Spleen (tissue), 11 donors: ENCODE data around the gene MYNN. TPM values are rescaled to one million over a fixed set of nuclear protein-coding genes. Genes with fewer than 3 reads are reported as not detected.

ENCODE experiments used
- DNase-seq: peaks from one replicate; pipeline ENCODE4 v3.0.0-alpha.2; 2020
- H3K27ac ChIP-seq, 8 donors: fragments of 200-600 bp; sonication (generic) in 7 of 8; 1 replicate in 4 of 8; 2 replicates in 4 of 8; pipeline versions ENCODE4 v1.5.0 to v1.8.0; 2016 to 2021; ENCODE audit warnings: inconsistent platforms in 4 of 8, mild to moderate bottlenecking in 4 of 8, moderate library complexity in 1 of 8
- H3K27me3 ChIP-seq, 7 donors: fragments of 200-600 bp; sonication (generic) in 6 of 7; replicated peaks in 1 of 7; 1 replicate in 4 of 7; 2 replicates in 3 of 7; pipeline versions ENCODE4 v1.5.0 to v1.8.0; 2016 to 2021; ENCODE audit warnings: inconsistent platforms in 3 of 7, mild to moderate bottlenecking in 1 of 7
- H3K36me3 ChIP-seq, 6 donors: fragments of 200-600 bp; sonication (generic) in 5 of 6; 1 replicate in 4 of 6; 2 replicates in 2 of 6; pipeline versions ENCODE4 v1.5.0 to v1.8.0; 2016 to 2021; ENCODE audit warnings: inconsistent platforms in 2 of 6
- H3K4me1 ChIP-seq, 6 donors: fragments of 200-600 bp; sonication (generic) in 5 of 6; 1 replicate in 3 of 6; 2 replicates in 3 of 6; pipeline versions ENCODE4 v1.5.0 to v1.8.0; 2016 to 2021; ENCODE audit warnings: inconsistent platforms in 3 of 6
- H3K4me3 ChIP-seq, 8 donors: fragments of 200-600 bp; sonication (generic) in 7 of 8; 1 replicate in 4 of 8; 2 replicates in 4 of 8; pipeline versions ENCODE4 v1.5.0 to v1.8.0; 2016 to 2021; ENCODE audit warnings: inconsistent platforms in 4 of 8, mild to moderate bottlenecking in 4 of 8, moderate library complexity in 2 of 8
- H3K9me3 ChIP-seq, 8 donors: fragments of 200-600 bp; sonication (generic) in 7 of 8; 1 replicate in 4 of 8; 2 replicates in 4 of 8; pipeline versions ENCODE4 v1.5.0 to v1.8.0; 2016 to 2021; ENCODE audit warnings: inconsistent platforms in 4 of 8
- CTCF ChIP-seq, 11 experiments: fragments of 200-600 bp in 7 of 11; fragments of 450-650 bp in 4 of 11; sonication (generic) in 4 of 11; IDR thresholded peaks in 8 of 11; conservative IDR thresholded peaks in 3 of 11; 1 replicate in 7 of 11; 2 replicates in 4 of 11; pipeline versions ENCODE4 v1.4.0 to v1.8.0; 2016 to 2021; ENCODE audit warnings: antibody characterized with exemption in 11 of 11, inconsistent platforms in 4 of 11, mild to moderate bottlenecking in 1 of 11
- POLR2A ChIP-seq, 3 donors: fragments of 450-650 bp; IDR thresholded peaks; one replicate each; pipeline ENCODE4 v1.5.1; 2017; ENCODE audit warnings: antibody characterized with exemption in 3 of 3, mild to moderate bottlenecking in 1 of 3
- POLR2AphosphoS5 ChIP-seq, 3 donors: sonication (generic); formaldehyde crosslinking; IDR thresholded peaks; one replicate each; pipeline ENCODE4 v1.5.1; 2017; ENCODE audit warnings: antibody characterized with exemption in 3 of 3
- WGBS, 5 donors: extraction: QIAGEN DNeasy Blood & Tissue Kit in 3 of 5; methylation state at CpG; one replicate each; pipeline versions ENCODE4 v1.1.5 to v1.1.7; 2013 to 2018; 5-methylcytosine and 5-hydroxymethylcytosine counted together
- intact Hi-C: fragments of 100-400 bp; cut with DNase I; formaldehyde crosslinking; loops from one replicate; pipeline ENCODE4 v1.15.0; 2023; ENCODE audit warnings: low total_unique reads
- polyA plus RNA-seq, 3 donors: library from polyadenylated mRNA; stranded (reverse); fragments of 200-250 nt; gene quantifications; one replicate each; pipeline ENCODE4 v1.2.1, GENCODE V29; 2013
- total RNA-seq, 7 donors: library from RNA; depleted of rRNA in 3 of 7; stranded (reverse); fragments of >200 nt in 3 of 7; fragmentation: NEBNext Ultra II Directional in 4 of 7; extraction: Animal tissue kit (Norgen Biotek cat#: 25700) in 4 of 7; gene quantifications; one replicate each; pipeline versions ENCODE4 v1.1.0 to v1.2.1, GENCODE V29; 2016 to 2021
- donor health status: healthy with polysubstance abuse.
- donor health status: DM: no; HTN: no; CAD: no; lungs with moderate emphysema.
- donor health status: DM: no; HTN: no; CAD: no.
- donor health status: Bipolar disorder and iron deficiency.
- donor health status: healthy.
- donor health status: DM: no; HTN: no; CAD: no.
- donor health status: DM: yes; HTN: yes; CAD: no.

MYNN gene
- total and polyA plus RNA-seq, 10 donors, result 8.3 to 21.8 (median 16.0) TPM

- Histone ChIP-seq H3K27me3 (no peaks in the 10 kb centered on the region), H3K36me3 (no peaks in the 10 kb centered on the region), H3K4me1 (no peaks in the 10 kb centered on the region), H3K27ac (no peak overlapping the region), H3K4me3 (no peak overlapping the region), H3K9me3 (no peaks in the 10 kb centered on the region)
- WGBS, 5 donors, result 64 to 89% (median 75%) methylated on average over 6 of the region's 6 CpGs
- DNase-seq, result no peak
- intact Hi-C loops, result no loop called here
- TF ChIP-seq POLR2AphosphoS5 (IDR thresholded peaks at IDR 0.05), result no peak
- TF ChIP-seq CTCF (IDR thresholded peaks at IDR 0.05 in 8 of 11, conservative IDR thresholded peaks at IDR 0.05 in 3 of 11), result no peak
- TF ChIP-seq POLR2A (IDR thresholded peaks at IDR 0.05), result no peak
Measured at GRCh38 chr3:169822983-169823382, 49.8 kb downstream of the MYNN start.

GRCh38 chr3:169825316-169825715 is 52.1 kb downstream of the MYNN start:
- TF ChIP-seq CTCF (IDR thresholded peaks at IDR 0.05 in 8 of 11, conservative IDR thresholded peaks at IDR 0.05 in 3 of 11) (no peak), POLR2A (IDR thresholded peaks at IDR 0.05) (no peak), POLR2AphosphoS5 (IDR thresholded peaks at IDR 0.05) (no peak)
- no peaks in the 10 kb centered on the region for H3K27me3 ChIP-seq
- no peaks in the 10 kb centered on the region for H3K9me3 ChIP-seq
- intact Hi-C loops, result no loop called here
- H3K36me3 ChIP-seq, result no peaks in the 10 kb centered on the region
- DNase-seq, result no peak
- WGBS, 5 donors, result 81 to 91% (median 87%) methylated on average over 3 of the region's 3 CpGs
- H3K4me3 ChIP-seq, result no peak overlapping the region
- H3K27ac ChIP-seq, result no peak overlapping the region
- peaks cover 0 to 15% (median 10%) of the 10 kb centered on the region in 6 donors for H3K4me1 ChIP-seq

GRCh38 chr3:169827712-169828111 is 54.5 kb downstream of the MYNN start:
- H3K27ac ChIP-seq, result no peak overlapping the region
- H3K4me3 ChIP-seq, result no peak overlapping the region
- H3K4me1 ChIP-seq, result peaks cover 0 to 15% (median 10%) of the 10 kb centered on the region in 6 donors
- TF ChIP-seq POLR2AphosphoS5 (IDR thresholded peaks at IDR 0.05) (no peak), CTCF (IDR thresholded peaks at IDR 0.05 in 8 of 11, conservative IDR thresholded peaks at IDR 0.05 in 3 of 11) (no peak), POLR2A (IDR thresholded peaks at IDR 0.05) (no peak)
- WGBS, 5 donors, result 61 to 85% (median 76%) methylated on average over 4 of the region's 4 CpGs
- H3K9me3 ChIP-seq, result no peaks in the 10 kb centered on the region
- H3K36me3 ChIP-seq, result no peaks in the 10 kb centered on the region
- no peak for DNase-seq
- intact Hi-C loops, result no loop called here
- H3K27me3 ChIP-seq, result no peaks in the 10 kb centered on the region

- H3K36me3 ChIP-seq, result no peaks in the 10 kb centered on the region
- H3K27me3 ChIP-seq, result no peaks in the 10 kb centered on the region
- peaks cover 0 to 20% (median 0%) of the 10 kb centered on the region in 6 donors for H3K4me1 ChIP-seq
- H3K4me3 ChIP-seq, result no peak overlapping the region
- 67 to 88% (median 74%) methylated on average over 1 of the region's 1 CpG for WGBS, 5 donors
- TF ChIP-seq CTCF (IDR thresholded peaks at IDR 0.05 in 8 of 11, conservative IDR thresholded peaks at IDR 0.05 in 3 of 11), result no peak
- TF ChIP-seq POLR2A (IDR thresholded peaks at IDR 0.05), result no peak
- no peak for TF ChIP-seq POLR2AphosphoS5 (IDR thresholded peaks at IDR 0.05)
- DNase-seq, result no peak
- no peaks in the 10 kb centered on the region for H3K9me3 ChIP-seq
- H3K27ac ChIP-seq, result peak overlapping the region in 6 of 8 donors; percentile 5 to 75 (median 69)
- intact Hi-C loops, result no loop called here
Measured at GRCh38 chr3:169835533-169835932, 62.3 kb downstream of the MYNN start.
